ENCODE data around the gene ERG. TPM values are rescaled to one million over a fixed set of nuclear protein-coding genes. Genes with fewer than 3 reads are reported as not detected.

Gene ERG
- total RNA-seq, 2 donors from 2014 or later, result 0.07 TPM; not detected in 1

DNA sequence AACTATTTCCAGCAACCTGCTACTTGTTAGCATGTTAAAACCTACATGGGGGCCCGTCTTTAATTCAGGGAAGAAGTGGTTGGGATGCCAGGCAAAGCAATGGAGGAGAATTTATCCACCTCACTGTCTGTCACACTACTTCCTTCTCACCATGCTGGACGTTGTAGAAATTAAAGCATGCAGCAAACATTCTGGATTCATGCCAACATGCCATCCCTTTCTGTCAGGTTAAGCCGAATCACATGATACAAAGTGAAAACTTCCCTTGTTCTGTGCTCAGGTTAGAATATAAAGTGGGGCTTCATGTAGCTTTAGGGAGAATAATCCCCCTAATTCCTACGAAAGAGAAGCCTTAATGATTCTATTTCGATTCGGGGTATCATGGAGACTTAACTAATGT lies 95.5 kb downstream of the ERG start:
- Mint-ChIP-seq H3K27me3 (ENCODE audit: low read depth) (peaks cover 35% of the 10 kb centered on the region), H3K4me3 (no peak overlapping the region), H3K27ac (no peak overlapping the region), H3K9me3 (no peaks in the 10 kb centered on the region), H3K4me1 (ENCODE audit: low read depth) (no peaks in the 10 kb centered on the region), H3K36me3 (ENCODE audit: insufficient read depth in 2 of 2) (no peaks in the 10 kb centered on the region)
- no peak for DNase-seq
- ATAC-seq (replicated peaks in 1 of 2), result no peak

GRCh38 chr21:38402291-38402690 lies 96.0 kb downstream of the ERG start:
- no peak for ATAC-seq (replicated peaks in 1 of 2)
- no peak overlapping the region for H3K27ac Mint-ChIP-seq
- peaks cover 35% of the 10 kb centered on the region for H3K27me3 Mint-ChIP-seq (ENCODE audit: low read depth)

DNA sequence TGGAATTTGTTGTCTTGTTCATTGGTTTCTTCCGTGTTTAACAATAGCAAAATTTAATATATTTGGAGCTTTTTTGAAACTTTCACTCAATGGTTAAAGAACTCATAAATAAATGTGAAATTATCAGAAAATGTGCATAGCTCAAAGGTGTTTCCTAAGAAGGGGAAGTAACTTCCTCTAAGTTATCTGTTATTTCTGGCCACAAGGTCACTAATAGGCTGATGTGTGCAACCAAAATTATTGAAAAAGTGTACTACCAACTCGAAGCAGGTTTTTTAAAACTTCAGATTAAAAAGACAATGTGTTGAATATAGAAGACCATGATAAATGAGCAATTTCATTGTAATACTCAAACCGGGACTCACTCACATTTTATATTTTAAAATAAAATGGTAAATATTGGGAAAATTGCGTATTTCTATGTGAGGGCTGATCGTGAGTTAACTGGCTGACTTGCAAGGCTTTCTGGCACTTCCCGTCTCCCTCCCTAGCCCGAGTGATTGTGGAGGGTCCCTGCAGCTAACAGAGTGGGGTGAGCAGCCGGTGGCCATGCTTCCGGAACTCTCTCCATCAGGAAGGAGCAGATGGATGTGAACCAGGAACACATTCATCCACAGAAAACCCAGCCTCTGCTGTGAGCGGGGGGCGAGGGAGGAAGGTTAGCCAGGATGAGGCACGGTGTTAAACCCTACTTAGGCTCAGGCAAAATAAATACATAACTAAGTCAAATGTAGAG lies 96.9 kb downstream of the ERG start:
- DNase-seq (no peak), ATAC-seq (replicated peaks in 1 of 2) (no peak)
- H3K27ac Mint-ChIP-seq, result no peak overlapping the region

More at GRCh38 chr21:38402291-38402690, 96.0 kb downstream of the ERG start:
- Mint-ChIP-seq H3K4me1 (ENCODE audit: low read depth) (no peaks in the 10 kb centered on the region), H3K9me3 (no peaks in the 10 kb centered on the region), H3K36me3 (ENCODE audit: insufficient read depth in 2 of 2) (no peaks in the 10 kb centered on the region), H3K4me3 (no peak overlapping the region)
- no peak for DNase-seq

DNA sequence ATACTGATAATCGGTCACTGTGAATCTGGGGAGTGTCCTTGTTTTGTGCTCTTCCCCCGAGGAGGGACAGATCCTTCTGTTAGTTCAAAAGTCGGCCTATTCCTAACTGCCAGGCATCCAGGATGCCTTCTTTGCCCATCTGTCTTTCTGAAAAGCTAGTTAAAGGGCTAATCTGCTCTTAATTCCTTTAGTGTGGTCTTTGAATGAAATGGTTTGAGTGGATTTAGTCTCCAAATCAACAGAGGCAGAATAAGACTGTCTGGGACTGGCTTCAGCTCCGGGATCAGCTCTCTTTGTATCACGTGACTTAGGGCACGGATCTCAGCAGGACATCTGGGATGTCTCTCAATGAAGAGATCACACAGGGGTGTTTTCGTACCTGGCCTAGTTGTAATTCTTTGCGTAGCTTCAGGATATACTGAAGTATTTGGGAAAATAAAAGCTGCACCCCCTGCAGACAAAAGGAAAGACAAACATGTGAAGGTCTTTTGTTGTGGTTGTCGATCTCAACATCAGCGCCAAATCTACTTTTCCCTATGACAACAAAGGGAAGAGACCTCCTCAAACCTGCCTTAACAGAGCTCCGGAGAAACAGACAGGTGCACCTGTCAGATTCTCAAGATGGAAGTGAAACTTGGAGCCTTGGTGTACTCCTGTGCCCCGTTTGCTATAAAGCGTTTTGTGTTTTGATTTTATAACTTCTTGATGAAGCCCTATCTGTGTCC lies 97.9 kb downstream of the ERG start:
- Mint-ChIP-seq H3K9me3 (no peaks in the 10 kb centered on the region), H3K36me3 (ENCODE audit: insufficient read depth in 2 of 2) (no peaks in the 10 kb centered on the region), H3K27me3 (ENCODE audit: low read depth) (peaks cover 47% of the 10 kb centered on the region), H3K27ac (no peak overlapping the region), H3K4me1 (ENCODE audit: low read depth) (no peaks in the 10 kb centered on the region), H3K4me3 (no peak overlapping the region)
- ATAC-seq (replicated peaks in 1 of 2) (no peak), DNase-seq (no peak)

More for the DNA sequence above, 96.9 kb downstream of the ERG start:
- H3K4me1 Mint-ChIP-seq (ENCODE audit: low read depth), result no peaks in the 10 kb centered on the region
- no peaks in the 10 kb centered on the region for H3K36me3 Mint-ChIP-seq (ENCODE audit: insufficient read depth in 2 of 2)
- no peak overlapping the region for H3K4me3 Mint-ChIP-seq
- peaks cover 44% of the 10 kb centered on the region for H3K27me3 Mint-ChIP-seq (ENCODE audit: low read depth)
- no peaks in the 10 kb centered on the region for H3K9me3 Mint-ChIP-seq

GRCh38 chr21:38399103-38399502 lies 99.2 kb downstream of the ERG start:
- H3K4me1 Mint-ChIP-seq (ENCODE audit: low read depth), result no peaks in the 10 kb centered on the region
- ATAC-seq (replicated peaks in 1 of 2), result no peak
- H3K36me3 Mint-ChIP-seq (ENCODE audit: insufficient read depth in 2 of 2), result no peaks in the 10 kb centered on the region
- H3K27me3 Mint-ChIP-seq (ENCODE audit: low read depth), result peaks cover 40% of the 10 kb centered on the region
- no peak for DNase-seq
- no peaks in the 10 kb centered on the region for H3K9me3 Mint-ChIP-seq
- no peak overlapping the region for H3K27ac Mint-ChIP-seq
- no peak overlapping the region for H3K4me3 Mint-ChIP-seq

DNA sequence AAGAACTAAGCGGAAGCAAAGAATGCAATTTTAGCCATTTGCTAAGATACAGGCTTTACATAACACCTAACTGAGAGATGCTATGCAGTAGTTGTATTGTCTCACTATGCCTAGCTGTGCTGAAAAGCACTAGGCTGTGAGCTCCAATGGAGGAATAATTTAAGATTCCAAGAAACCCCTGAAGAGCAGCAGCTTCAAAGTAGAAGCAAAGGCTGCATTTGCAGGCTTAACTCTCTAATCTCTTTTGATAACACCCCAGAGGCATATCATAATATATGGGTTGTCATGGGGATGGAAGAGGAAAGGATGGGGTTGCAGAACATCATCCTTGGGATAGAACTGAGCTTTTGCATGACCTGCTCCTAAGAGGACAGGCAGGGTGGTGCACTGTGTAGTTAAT lies 102.0 kb downstream of the ERG start:
- no peak overlapping the region for H3K27ac Mint-ChIP-seq
- H3K4me1 Mint-ChIP-seq (ENCODE audit: low read depth), result no peaks in the 10 kb centered on the region
- no peak for ATAC-seq (replicated peaks in 1 of 2)
- H3K9me3 Mint-ChIP-seq, result no peaks in the 10 kb centered on the region
- no peak overlapping the region for H3K4me3 Mint-ChIP-seq
- H3K36me3 Mint-ChIP-seq (ENCODE audit: insufficient read depth in 2 of 2), result no peaks in the 10 kb centered on the region
- no peak for DNase-seq
- peaks cover 31% of the 10 kb centered on the region for H3K27me3 Mint-ChIP-seq (ENCODE audit: low read depth)

DNA sequence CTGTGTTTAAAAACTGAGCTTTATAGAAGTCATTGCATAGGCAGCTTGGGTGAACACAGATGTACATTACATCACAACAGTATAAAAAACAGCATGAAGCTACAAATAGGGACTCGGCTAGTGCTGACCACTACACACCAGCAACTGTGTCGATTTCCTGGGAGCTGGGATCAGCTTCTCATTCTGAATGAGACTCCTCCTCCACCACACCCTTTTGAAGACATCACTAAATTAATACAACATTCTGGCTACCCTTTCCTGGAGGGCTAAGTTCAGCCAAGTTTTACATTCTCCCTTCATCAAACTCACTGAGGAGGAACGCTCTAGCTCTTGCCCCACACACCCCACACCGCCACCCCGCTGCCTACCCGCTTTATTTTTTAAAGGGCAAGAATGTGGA lies 102.7 kb downstream of the ERG start:
- Mint-ChIP-seq H3K27ac (no peak overlapping the region), H3K4me1 (ENCODE audit: low read depth) (no peaks in the 10 kb centered on the region), H3K27me3 (ENCODE audit: low read depth) (peaks cover 24% of the 10 kb centered on the region), H3K4me3 (no peak overlapping the region), H3K36me3 (ENCODE audit: insufficient read depth in 2 of 2) (no peaks in the 10 kb centered on the region), H3K9me3 (no peaks in the 10 kb centered on the region)
- ATAC-seq (replicated peaks in 1 of 2) (no peak), DNase-seq (no peak)

- DNase-seq (no peak), ATAC-seq (replicated peaks in 1 of 2) (no peak)
Observed at GRCh38 chr21:38392661-38393060, 105.6 kb downstream of the ERG start.

GRCh38 chr21:38389896-38390295 lies 108.4 kb downstream of the ERG start:
- H3K27me3 Mint-ChIP-seq (ENCODE audit: low read depth), result peaks cover 8% of the 10 kb centered on the region
- ATAC-seq (replicated peaks in 1 of 2) (no peak), DNase-seq (no peak)
- H3K36me3 Mint-ChIP-seq (ENCODE audit: insufficient read depth in 2 of 2), result no peaks in the 10 kb centered on the region
- H3K9me3 Mint-ChIP-seq, result no peaks in the 10 kb centered on the region
- peaks cover 11% of the 10 kb centered on the region for H3K4me1 Mint-ChIP-seq (ENCODE audit: low read depth)
- no peak overlapping the region for H3K4me3 Mint-ChIP-seq
- H3K27ac Mint-ChIP-seq, result no peak overlapping the region

More at GRCh38 chr21:38392661-38393060, 105.6 kb downstream of the ERG start:
- Mint-ChIP-seq H3K27me3 (ENCODE audit: low read depth) (peaks cover 12% of the 10 kb centered on the region), H3K4me1 (ENCODE audit: low read depth) (no peaks in the 10 kb centered on the region), H3K9me3 (no peaks in the 10 kb centered on the region), H3K27ac (no peak overlapping the region), H3K4me3 (no peak overlapping the region), H3K36me3 (ENCODE audit: insufficient read depth in 2 of 2) (no peaks in the 10 kb centered on the region)

DNA sequence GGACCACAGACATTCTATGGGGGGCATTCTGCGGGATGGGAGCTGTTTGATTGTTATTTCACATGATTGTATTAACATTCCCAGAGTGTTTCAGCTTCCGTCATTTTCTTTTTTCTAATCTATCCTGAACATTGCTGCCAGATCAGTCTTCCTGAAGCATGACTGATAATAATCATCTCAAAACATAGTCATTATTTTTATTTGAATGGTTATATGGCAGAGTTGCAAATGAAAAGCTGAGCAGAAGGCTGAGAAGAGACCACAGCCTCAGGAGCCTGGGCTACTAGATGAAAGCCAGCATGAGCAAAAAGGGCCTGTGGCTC lies 109.0 kb downstream of the ERG start:
- H3K36me3 Mint-ChIP-seq (ENCODE audit: insufficient read depth in 2 of 2), result no peaks in the 10 kb centered on the region
- DNase-seq (no peak), ATAC-seq (replicated peaks in 1 of 2) (no peak)
- no peak overlapping the region for H3K4me3 Mint-ChIP-seq
- H3K4me1 Mint-ChIP-seq (ENCODE audit: low read depth), result peaks cover 11% of the 10 kb centered on the region
- peaks cover 14% of the 10 kb centered on the region for H3K27me3 Mint-ChIP-seq (ENCODE audit: low read depth)
- H3K9me3 Mint-ChIP-seq, result no peaks in the 10 kb centered on the region
- no peak overlapping the region for H3K27ac Mint-ChIP-seq

DNA sequence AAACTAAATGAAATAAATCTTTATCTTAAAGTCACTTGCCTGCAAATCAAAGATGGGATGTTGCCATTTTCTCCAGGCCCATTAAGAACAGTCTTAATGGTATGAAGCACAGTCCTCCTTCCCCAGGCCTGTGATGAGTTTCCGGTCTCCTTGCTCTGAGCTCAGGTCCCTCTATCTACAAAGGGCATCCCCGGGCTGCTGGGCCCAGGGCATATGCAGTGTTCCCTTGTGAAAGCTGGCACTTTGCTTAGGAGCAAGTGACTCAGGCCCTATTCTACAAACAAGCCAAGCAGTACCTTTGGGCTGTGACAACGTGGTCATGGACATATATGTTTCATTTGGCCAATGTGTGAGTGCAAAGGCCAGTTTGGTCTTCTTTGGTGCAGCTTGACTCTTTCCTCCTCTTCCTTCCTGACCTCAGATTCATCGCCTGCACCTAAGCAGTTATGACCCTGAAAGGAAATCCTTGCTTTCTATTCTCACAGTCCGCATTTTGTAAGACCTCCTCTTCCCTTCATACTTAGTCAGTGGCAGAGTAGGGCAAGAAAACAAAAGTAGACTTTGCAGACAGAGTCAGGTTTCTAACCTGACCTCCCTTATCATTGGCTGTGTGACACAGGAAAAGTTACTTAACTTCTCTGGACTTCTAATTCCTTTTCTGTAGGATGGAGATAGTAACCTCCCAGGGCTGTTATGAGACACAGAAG lies 109.5 kb downstream of the ERG start:
- Mint-ChIP-seq H3K27ac (no peak overlapping the region), H3K9me3 (no peaks in the 10 kb centered on the region)
- no peak for ATAC-seq (replicated peaks in 1 of 2)

GRCh38 chr21:38388203-38388602 lies 110.1 kb downstream of the ERG start:
- no peak for ATAC-seq (replicated peaks in 1 of 2)
- H3K4me3 Mint-ChIP-seq, result no peak overlapping the region
- no peaks in the 10 kb centered on the region for H3K9me3 Mint-ChIP-seq
- DNase-seq, result no peak
- no peaks in the 10 kb centered on the region for H3K36me3 Mint-ChIP-seq (ENCODE audit: insufficient read depth in 2 of 2)
- no peak overlapping the region for H3K27ac Mint-ChIP-seq
- peaks cover 24% of the 10 kb centered on the region for H3K27me3 Mint-ChIP-seq (ENCODE audit: low read depth)
- H3K4me1 Mint-ChIP-seq (ENCODE audit: low read depth), result peaks cover 11% of the 10 kb centered on the region

More for the DNA sequence above, 109.5 kb downstream of the ERG start:
- Mint-ChIP-seq H3K36me3 (ENCODE audit: insufficient read depth in 2 of 2) (no peaks in the 10 kb centered on the region), H3K27me3 (ENCODE audit: low read depth) (peaks cover 18% of the 10 kb centered on the region), H3K4me1 (ENCODE audit: low read depth) (peaks cover 11% of the 10 kb centered on the region), H3K4me3 (no peak overlapping the region)
- DNase-seq, result no peak

DNA sequence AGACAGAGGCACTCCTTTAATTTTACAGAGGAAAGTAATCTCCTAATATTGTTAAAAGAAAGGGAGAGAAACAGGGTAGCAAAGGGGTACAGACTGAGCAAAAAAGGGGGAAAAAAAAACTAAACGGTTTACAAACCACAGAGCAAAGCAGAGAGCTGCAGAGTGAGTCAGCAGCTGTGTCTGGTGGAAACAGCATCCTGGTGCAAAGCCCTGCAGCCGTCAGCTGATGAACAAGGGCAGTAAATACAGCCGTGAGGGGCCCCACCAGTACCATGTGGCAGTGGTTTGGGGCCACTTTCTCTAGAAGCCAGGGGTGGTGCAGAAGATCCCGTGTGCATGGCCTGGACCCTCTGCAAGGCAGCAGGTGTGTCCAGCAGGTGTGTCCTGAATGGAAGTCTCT lies 111.3 kb downstream of the ERG start:
- H3K4me3 Mint-ChIP-seq, result no peak overlapping the region
- H3K27ac Mint-ChIP-seq, result no peak overlapping the region
- DNase-seq (peak; percentile 3 to 35), ATAC-seq (replicated peaks in 1 of 2) (peak; percentile 68 to 76)
- no peaks in the 10 kb centered on the region for H3K36me3 Mint-ChIP-seq (ENCODE audit: insufficient read depth in 2 of 2)
- H3K27me3 Mint-ChIP-seq (ENCODE audit: low read depth), result peaks cover 32% of the 10 kb centered on the region
- H3K4me1 Mint-ChIP-seq (ENCODE audit: low read depth), result peaks cover 11% of the 10 kb centered on the region
- H3K9me3 Mint-ChIP-seq, result no peaks in the 10 kb centered on the region

All from activated T-cell treated with anti-CD3 and anti-CD28 coated beads, Interleukin-2, amount 50 U/mL, for 72 hours (primary cell).